PC-9 (cell line): ENCODE results near the gene B4GALNT1. TPM values are rescaled to one million over a fixed set of nuclear protein-coding genes. Genes with fewer than 3 reads are reported as not detected.

Experiments
- BruUV-seq: library from RNA; stranded (reverse); fragments of 400-500 nt; replicated peaks from 2 replicates; lab custom pipeline; 2021; lab: Mats Ljungman, UMichigan
- CTCF ChIA-PET: fragments of 300-600 bp; sonication (Branson Sonifier 250); formaldehyde crosslinking; loops from one replicate; lab custom pipeline; 2022; ENCODE audit warnings: antibody characterized with exemption; lab: Charles Lee
- POLR2A ChIA-PET: fragments of 300-600 bp; sonication (Branson Sonifier 250); formaldehyde crosslinking; loops from one replicate; lab custom pipeline; 2022; ENCODE audit warnings: antibody characterized with exemption; ENCODE audit not compliant: unreplicated experiment; lab: Charles Lee
- DNase-seq, 2 experiments: peaks; one replicate each; pipeline versions ENCODE4 v3.0.0 to v3.0.0-alpha.2; 2015 to 2022; ENCODE audit warnings: mixed read lengths in 1 of 2
- H2AFZ ChIP-seq: fragments of 200-600 bp; sonication (generic); 2 replicates; pipeline ENCODE4 v1.8.1; 2017; ENCODE audit warnings: antibody characterized with exemption
- H3F3A ChIP-seq: fragments of 200-600 bp; sonication (generic); 2 replicates; pipeline ENCODE4 v1.8.1; 2017; ENCODE audit warnings: antibody characterized with exemption, mild to moderate bottlenecking, low read depth; ENCODE audit not compliant: insufficient read depth
- H3K27ac ChIP-seq: fragments of 200-600 bp; sonication (generic); 2 replicates; pipeline ENCODE4 v1.6.1; 2016; ENCODE audit warnings: mixed run types
- H3K27me3 ChIP-seq: fragments of 200-600 bp; sonication (generic); 2 replicates; pipeline ENCODE4 v1.6.1; 2016; ENCODE audit warnings: low read depth, mixed run types; ENCODE audit not compliant: insufficient read depth
- H3K36me3 ChIP-seq: fragments of 200-600 bp; sonication (generic); 2 replicates; pipeline ENCODE4 v1.6.1; 2016; ENCODE audit warnings: low read depth, mixed run types
- H3K4me1 ChIP-seq: fragments of 200-600 bp; sonication (generic); replicated peaks from 2 replicates; pipeline ENCODE4 v1.6.1; 2016; ENCODE audit warnings: mixed run types; ENCODE audit not compliant: insufficient read depth
- H3K4me2 ChIP-seq: fragments of 200-600 bp; sonication (generic); 2 replicates; pipeline ENCODE4 v1.6.1; 2017; ENCODE audit warnings: mixed run types
- H3K4me3 ChIP-seq: fragments of 200-600 bp; sonication (generic); 2 replicates; pipeline ENCODE4 v1.6.1; 2016; ENCODE audit warnings: mixed run types
- H3K79me2 ChIP-seq: fragments of 200-600 bp; sonication (generic); 2 replicates; pipeline ENCODE4 v1.6.1; 2017; ENCODE audit warnings: low read depth, mixed run types
- H3K9me2 ChIP-seq: fragments of 200-600 bp; sonication (generic); 2 replicates; pipeline ENCODE4 v1.8.1; 2017; ENCODE audit warnings: mild to moderate bottlenecking; ENCODE audit not compliant: insufficient read depth
- H3K9me3 ChIP-seq: fragments of 200-600 bp; sonication (generic); 2 replicates; pipeline ENCODE4 v1.8.1; 2016; ENCODE audit warnings: low read depth; ENCODE audit not compliant: insufficient read depth
- H4K20me1 ChIP-seq: fragments of 200-600 bp; sonication (generic); 2 replicates; pipeline ENCODE4 v1.8.1; 2017; ENCODE audit not compliant: insufficient read depth
- EZH2 ChIP-seq: fragments of 200-600 bp; sonication (generic); IDR thresholded peaks from 2 replicates; pipeline ENCODE4 v1.8.0; 2017; ENCODE audit warnings: antibody characterized with exemption, low read depth
- intact Hi-C: fragments of 100-400 bp; cut with micrococcal nuclease; formaldehyde crosslinking; loops from one replicate; pipeline ENCODE4 v1.10.0; 2022; ENCODE audit not compliant: unreplicated experiment
- total RNA-seq: library from RNA; stranded (reverse); gene quantifications from 2 replicates; pipeline ENCODE4 v1.2.3, GENCODE V29; 2021
- TF ChIP-seq, protein P1 (sequence below): fragments of 200-600 bp; sonication (generic); conservative IDR thresholded peaks from 2 replicates; pipeline ENCODE4 v1.6.1; 2017; ENCODE audit warnings: mixed run types, antibody characterized with exemption, mild to moderate bottlenecking, moderate library complexity

The B4GALNT1 gene
- total RNA-seq, 1 experiment from 2014 or later, result 15.0 TPM

- ChIA-PET POLR2A (no interaction called here), CTCF (no interaction called here)
- no peaks in the 10 kb centered on the region for H3K9me2 ChIP-seq
- TF ChIP-seq, protein P1, sequence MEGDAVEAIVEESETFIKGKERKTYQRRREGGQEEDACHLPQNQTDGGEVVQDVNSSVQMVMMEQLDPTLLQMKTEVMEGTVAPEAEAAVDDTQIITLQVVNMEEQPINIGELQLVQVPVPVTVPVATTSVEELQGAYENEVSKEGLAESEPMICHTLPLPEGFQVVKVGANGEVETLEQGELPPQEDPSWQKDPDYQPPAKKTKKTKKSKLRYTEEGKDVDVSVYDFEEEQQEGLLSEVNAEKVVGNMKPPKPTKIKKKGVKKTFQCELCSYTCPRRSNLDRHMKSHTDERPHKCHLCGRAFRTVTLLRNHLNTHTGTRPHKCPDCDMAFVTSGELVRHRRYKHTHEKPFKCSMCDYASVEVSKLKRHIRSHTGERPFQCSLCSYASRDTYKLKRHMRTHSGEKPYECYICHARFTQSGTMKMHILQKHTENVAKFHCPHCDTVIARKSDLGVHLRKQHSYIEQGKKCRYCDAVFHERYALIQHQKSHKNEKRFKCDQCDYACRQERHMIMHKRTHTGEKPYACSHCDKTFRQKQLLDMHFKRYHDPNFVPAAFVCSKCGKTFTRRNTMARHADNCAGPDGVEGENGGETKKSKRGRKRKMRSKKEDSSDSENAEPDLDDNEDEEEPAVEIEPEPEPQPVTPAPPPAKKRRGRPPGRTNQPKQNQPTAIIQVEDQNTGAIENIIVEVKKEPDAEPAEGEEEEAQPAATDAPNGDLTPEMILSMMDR, result no peak
- TF ChIP-seq EZH2, result no peak
- H3K27ac ChIP-seq, result no peak overlapping the region
- no peak for DNase-seq
- no TSS peak for BruUV-seq
- H4K20me1 ChIP-seq, result no peaks in the 10 kb centered on the region
- H3F3A ChIP-seq, result no peaks in the 10 kb centered on the region
- intact Hi-C loops, result no loop called here
- H3K36me3 ChIP-seq, result no peaks in the 10 kb centered on the region
- no peaks in the 10 kb centered on the region for H3K79me2 ChIP-seq
- H3K4me2 ChIP-seq, result no peak overlapping the region
- H3K27me3 ChIP-seq, result peaks cover 11% of the 10 kb centered on the region; the same call in 1 of the 2 replicates
- H2AFZ ChIP-seq, result no peak overlapping the region
- no peak overlapping the region for H3K4me3 ChIP-seq
- no peaks in the 10 kb centered on the region for H3K9me3 ChIP-seq
- no peaks in the 10 kb centered on the region for H3K4me1 ChIP-seq
Observed at GRCh38 chr12:57576613-57577160, 56.3 kb downstream of the B4GALNT1 start.

Other genes with a start within 250 kb of the B4GALNT1 start
- gene R3HDM2, start 202.2 kb downstream of the B4GALNT1 start, total RNA-seq, result 54.4 and 65.1 TPM in 2 replicates
- 0.35 TPM in 1 of 2 replicates, not detected in the other for gene INHBC, start 198.4 kb downstream of the B4GALNT1 start, total RNA-seq
- 0.73 and 0.90 TPM in 2 replicates for gene INHBE, start 177.9 kb downstream of the B4GALNT1 start, total RNA-seq
- gene GLI1, start 173.4 kb downstream of the B4GALNT1 start, total RNA-seq, result not detected in 2 replicates
- gene ARHGAP9, start 153.3 kb downstream of the B4GALNT1 start, total RNA-seq, result not detected in 2 replicates
- gene MARS1, start 145.1 kb downstream of the B4GALNT1 start, total RNA-seq, result 307 and 366 TPM in 2 replicates
- gene DDIT3, start 112.7 kb downstream of the B4GALNT1 start, total RNA-seq, result 15.6 and 17.3 TPM in 2 replicates
- gene MBD6, start 110.4 kb downstream of the B4GALNT1 start, total RNA-seq, result 47.3 and 78.4 TPM in 2 replicates
- 93.4 and 105 TPM in 2 replicates for gene DCTN2, start 86.0 kb downstream of the B4GALNT1 start, total RNA-seq
- 0.07 TPM in 1 of 2 replicates, not detected in the other for gene KIF5A, start 83.2 kb downstream of the B4GALNT1 start, total RNA-seq
- 47.7 and 48.7 TPM in 2 replicates for gene PIP4K2C, start 42.0 kb downstream of the B4GALNT1 start, total RNA-seq
- 16.2 and 18.1 TPM in 2 replicates for gene DTX3, start 28.4 kb downstream of the B4GALNT1 start, total RNA-seq
- gene ARHGEF25, start 21.8 kb downstream of the B4GALNT1 start, total RNA-seq, result 12.9 and 18.8 TPM in 2 replicates
- gene OS9, start 60.9 kb upstream of the B4GALNT1 start, total RNA-seq, result 96.7 and 108 TPM in 2 replicates
- gene AGAP2, start 105.5 kb upstream of the B4GALNT1 start, total RNA-seq, result 0.40 and 0.50 TPM in 2 replicates
- gene TSPAN31, start 111.8 kb upstream of the B4GALNT1 start, total RNA-seq, result 18.2 and 22.5 TPM in 2 replicates
- 156 and 194 TPM in 2 replicates for gene CDK4, start 119.1 kb upstream of the B4GALNT1 start, total RNA-seq
- 18.9 and 21.2 TPM in 2 replicates for gene MARCHF9, start 121.9 kb upstream of the B4GALNT1 start, total RNA-seq
- 1.6 and 1.8 TPM in 2 replicates for gene CYP27B1, start 133.9 kb upstream of the B4GALNT1 start, total RNA-seq
- gene METTL1, start 138.9 kb upstream of the B4GALNT1 start, total RNA-seq, result 15.8 and 17.9 TPM in 2 replicates
- gene EEF1AKMT3, start 139.4 kb upstream of the B4GALNT1 start, total RNA-seq, result 13.1 and 17.8 TPM in 2 replicates
- 38.1 and 44.8 TPM in 2 replicates for gene TSFM, start 149.6 kb upstream of the B4GALNT1 start, total RNA-seq
- 1.6 and 3.0 TPM in 2 replicates for gene AVIL, start 185.5 kb upstream of the B4GALNT1 start, total RNA-seq
- gene CTDSP2, start 213.5 kb upstream of the B4GALNT1 start, total RNA-seq, result 102 and 107 TPM in 2 replicates